Activated CD4-positive, alpha-beta T cell treated with anti-CD3 and anti-CD28 coated beads, Interleukin-2, amount 50 U/mL, for 1 hour (primary cell): Measurements from ENCODE around the gene ARAP2.

Source experiments
- DNase-seq: peaks from one replicate; pipeline ENCODE4 v3.0.0-alpha.2; 2020

The ARAP2 gene, protein sequence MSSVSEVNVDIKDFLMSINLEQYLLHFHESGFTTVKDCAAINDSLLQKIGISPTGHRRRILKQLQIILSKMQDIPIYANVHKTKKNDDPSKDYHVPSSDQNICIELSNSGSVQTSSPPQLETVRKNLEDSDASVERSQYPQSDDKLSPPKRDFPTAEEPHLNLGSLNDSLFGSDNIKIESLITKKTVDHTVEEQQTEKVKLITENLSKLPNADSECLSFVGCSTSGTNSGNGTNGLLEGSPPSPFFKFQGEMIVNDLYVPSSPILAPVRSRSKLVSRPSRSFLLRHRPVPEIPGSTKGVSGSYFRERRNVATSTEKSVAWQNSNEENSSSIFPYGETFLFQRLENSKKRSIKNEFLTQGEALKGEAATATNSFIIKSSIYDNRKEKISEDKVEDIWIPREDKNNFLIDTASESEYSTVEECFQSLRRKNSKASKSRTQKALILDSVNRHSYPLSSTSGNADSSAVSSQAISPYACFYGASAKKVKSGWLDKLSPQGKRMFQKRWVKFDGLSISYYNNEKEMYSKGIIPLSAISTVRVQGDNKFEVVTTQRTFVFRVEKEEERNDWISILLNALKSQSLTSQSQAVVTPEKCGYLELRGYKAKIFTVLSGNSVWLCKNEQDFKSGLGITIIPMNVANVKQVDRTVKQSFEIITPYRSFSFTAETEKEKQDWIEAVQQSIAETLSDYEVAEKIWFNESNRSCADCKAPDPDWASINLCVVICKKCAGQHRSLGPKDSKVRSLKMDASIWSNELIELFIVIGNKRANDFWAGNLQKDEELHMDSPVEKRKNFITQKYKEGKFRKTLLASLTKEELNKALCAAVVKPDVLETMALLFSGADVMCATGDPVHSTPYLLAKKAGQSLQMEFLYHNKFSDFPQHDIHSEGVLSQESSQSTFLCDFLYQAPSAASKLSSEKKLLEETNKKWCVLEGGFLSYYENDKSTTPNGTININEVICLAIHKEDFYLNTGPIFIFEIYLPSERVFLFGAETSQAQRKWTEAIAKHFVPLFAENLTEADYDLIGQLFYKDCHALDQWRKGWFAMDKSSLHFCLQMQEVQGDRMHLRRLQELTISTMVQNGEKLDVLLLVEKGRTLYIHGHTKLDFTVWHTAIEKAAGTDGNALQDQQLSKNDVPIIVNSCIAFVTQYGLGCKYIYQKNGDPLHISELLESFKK (N-terminal part only)

GRCh38 chr4:36244257-36245082 is at the start of gene ARAP2:
Gene ARAP2, minus strand, starts transcription at chr4:36244514. Its CDS starts 15,028 bp downstream, at chr4:36229486.
- DNase-seq, result peak; percentile 68

DNA sequence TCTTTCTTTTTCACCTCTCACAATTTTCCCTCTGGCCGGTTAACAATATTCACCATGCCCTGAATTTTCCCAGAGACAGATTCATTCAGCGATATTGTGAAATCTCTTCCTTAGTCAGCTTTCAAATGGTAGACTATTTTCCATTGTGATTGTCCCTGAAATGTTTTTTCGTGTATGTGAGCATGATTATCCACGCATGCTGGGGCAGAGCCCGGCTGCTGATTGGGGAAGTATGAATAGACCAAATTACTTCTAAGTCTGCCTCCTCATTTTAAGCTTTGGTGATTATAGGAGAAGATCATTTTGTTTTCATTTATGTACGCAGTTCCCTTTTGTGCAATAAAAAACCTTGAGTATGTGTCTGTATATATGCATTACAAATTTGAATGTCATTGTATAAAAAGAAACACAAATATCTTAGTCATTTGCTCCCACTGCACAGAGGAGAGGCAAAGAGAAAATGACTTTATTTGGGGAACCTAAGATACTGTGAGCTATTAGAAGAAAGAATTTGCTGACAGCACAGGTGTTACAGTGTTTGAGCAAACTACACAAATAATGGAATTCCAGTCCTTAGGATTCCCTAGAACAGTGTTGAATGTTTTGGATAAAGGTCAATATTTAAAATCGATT is 48.4 kb upstream of the ARAP2 start:
- no peak for DNase-seq

- no peak for DNase-seq
Observed at GRCh38 chr4:36290641-36291040, 46.3 kb upstream of the ARAP2 start.

DNA sequence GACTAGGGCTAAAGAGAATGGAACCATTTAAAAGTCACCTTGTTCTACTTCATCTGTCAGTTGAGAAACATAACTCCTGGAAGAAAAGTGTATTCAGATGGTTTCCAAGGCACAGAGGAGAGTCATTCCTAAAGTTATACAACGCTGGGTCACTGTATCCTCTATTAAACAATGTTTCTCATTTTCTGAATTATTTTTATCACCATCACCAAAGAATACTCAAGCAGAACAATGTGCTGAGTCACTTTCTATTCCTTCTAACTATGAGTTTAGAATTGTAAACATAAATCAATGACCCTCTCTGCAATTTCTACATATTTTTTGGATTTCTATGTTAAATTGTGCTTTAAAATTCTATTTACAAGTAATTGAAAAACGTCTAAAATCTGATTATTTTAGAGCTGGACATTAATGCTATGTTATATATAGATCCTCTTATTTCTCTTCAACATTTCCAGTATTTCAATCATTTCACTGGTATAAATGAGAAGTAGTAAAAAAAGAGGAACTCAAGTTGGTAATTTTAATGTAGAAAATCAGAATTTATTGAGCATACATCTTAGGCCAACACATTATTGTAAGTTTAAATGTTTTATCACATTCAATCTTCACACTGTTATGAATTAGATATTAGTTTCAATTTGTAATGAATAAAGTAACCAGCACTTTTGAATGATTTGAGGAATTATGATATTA is 44.6 kb upstream of the ARAP2 start:
- no peak for DNase-seq

GRCh38 chr4:36286481-36286871 is 42.2 kb upstream of the ARAP2 start:
- no peak for DNase-seq

GRCh38 chr4:36285784-36286480 is 41.6 kb upstream of the ARAP2 start:
- peak; percentile 24 for DNase-seq

- no peak for DNase-seq
Observed at GRCh38 chr4:36283912-36284465, 39.7 kb upstream of the ARAP2 start.

DNA sequence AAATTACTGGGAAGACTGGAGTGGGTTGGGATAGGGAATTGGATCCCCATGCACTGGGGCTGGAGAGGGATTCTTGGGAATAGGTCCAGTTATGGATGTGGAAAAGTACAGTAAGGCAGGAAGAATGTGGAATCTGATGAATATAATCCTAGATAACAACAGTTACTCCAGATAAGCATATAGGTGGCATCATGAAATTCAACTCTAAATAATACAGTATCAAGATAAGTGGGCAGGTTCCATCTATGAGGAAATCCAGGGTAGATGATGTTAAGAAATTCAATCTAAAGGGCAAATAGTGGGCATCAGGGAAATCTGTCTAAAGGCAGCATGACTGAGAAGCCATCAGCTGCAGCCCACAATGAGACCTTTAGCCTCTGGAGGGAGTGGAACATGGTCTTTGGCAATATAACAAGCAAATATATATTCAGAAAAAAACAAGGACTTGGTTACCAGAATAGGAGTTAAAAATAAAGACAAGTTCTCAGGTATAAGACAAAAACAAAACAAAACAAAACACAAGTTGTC is 38.3 kb upstream of the ARAP2 start:
- DNase-seq, result no peak

GRCh38 chr4:36281384-36282106 is 37.2 kb upstream of the ARAP2 start, which contains the start of gene DTHD1:
Gene DTHD1, plus strand, starts transcription at chr4:36281616. Its CDS starts 143 bp downstream, at chr4:36281759.
- DNase-seq, result no peak

- DNase-seq, result no peak
Observed at GRCh38 chr4:36280555-36280954, 36.2 kb upstream of the ARAP2 start.

- DNase-seq, result no peak
Observed at GRCh38 chr4:36278789-36279188, 34.5 kb upstream of the ARAP2 start.

DNA sequence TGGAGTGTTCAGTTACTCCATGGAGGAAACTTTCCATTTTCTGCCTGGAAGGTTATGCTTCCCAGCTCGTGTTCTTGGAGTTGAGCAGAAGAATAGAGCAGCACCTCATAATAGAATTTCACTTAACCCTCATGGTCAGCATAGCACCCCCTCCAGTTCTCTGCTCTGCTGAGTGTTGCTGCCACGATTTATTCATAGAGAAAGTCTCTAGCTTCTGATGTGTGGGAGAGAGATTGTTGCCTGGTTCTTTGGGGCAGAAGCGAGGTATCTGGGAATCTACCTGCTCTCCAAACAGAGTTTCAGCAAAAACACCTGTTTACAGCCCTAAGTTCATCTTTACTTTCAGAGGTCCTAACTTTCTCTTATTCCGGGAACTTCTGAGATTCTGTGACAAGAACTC is 33.2 kb upstream of the ARAP2 start:
- no peak for DNase-seq

- DNase-seq, result no peak
Observed at GRCh38 chr4:36274158-36274557, 29.8 kb upstream of the ARAP2 start.

DNA sequence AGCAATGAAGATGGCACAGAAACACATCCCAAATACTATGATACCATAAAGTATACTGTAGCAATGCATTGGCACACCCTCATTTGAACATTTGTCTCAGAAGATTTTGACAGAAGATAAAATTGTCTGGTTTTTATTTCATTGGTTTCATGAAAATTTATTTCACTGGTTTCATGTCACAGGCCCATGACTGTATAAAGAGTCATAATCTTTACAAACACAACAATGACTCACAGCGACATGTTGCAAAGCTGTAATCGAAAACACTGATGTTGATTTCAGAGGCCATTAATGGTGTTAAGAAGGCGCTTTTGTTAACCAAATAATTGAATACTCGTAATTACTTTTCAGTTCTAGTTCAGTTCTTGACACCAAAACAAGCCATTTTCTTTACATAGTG is 29.0 kb upstream of the ARAP2 start:
- no peak for DNase-seq

DNA sequence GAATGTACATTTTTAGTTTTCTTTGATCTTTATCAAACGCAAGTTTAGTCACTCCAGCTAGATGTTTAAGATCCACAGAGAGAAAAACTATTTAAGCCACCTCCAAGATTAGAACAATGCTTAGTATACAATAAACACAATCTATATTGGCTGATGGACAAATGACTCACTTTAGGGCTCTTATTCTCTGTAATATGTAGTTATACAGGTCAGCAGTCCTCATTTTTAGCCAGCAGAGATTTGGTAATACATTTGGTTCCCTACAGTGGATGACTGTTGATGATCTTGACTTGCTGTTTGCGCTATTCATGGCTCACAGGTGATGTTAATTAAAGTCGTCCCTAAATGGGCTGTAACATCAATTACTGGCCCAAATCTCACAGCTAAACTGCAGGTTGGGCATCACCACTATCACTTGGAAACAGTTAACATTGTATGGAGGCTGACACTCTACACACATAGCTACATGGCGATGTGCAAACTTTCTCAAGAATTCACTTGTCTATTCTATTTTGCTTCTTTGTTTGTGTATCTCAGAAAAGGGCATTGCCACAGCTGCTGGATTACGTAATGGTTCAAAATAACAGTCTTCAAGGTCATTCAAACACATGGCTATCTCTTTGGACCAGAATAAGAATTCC is 25.3 kb upstream of the ARAP2 start:
- DNase-seq, result no peak

DNA sequence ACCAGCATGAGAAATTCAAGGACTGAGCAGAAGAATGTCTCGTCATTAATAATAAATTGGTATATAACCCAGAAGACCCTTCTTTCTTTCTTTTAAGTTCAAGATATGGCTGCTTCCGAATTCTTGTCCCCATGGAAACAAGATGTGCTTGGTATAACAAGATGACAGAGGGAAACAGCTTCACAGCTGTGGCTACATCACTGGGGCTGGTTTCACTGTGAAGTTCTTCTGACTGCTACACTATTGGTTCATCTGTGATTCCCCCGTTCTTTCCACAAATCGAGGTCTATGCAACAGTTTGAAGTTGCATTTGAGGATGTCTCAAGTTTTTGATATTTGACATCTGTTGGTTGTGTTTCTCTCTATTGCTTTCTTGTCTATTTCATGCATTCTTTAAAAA is 24.8 kb upstream of the ARAP2 start:
- peak; percentile 11 for DNase-seq

DNA sequence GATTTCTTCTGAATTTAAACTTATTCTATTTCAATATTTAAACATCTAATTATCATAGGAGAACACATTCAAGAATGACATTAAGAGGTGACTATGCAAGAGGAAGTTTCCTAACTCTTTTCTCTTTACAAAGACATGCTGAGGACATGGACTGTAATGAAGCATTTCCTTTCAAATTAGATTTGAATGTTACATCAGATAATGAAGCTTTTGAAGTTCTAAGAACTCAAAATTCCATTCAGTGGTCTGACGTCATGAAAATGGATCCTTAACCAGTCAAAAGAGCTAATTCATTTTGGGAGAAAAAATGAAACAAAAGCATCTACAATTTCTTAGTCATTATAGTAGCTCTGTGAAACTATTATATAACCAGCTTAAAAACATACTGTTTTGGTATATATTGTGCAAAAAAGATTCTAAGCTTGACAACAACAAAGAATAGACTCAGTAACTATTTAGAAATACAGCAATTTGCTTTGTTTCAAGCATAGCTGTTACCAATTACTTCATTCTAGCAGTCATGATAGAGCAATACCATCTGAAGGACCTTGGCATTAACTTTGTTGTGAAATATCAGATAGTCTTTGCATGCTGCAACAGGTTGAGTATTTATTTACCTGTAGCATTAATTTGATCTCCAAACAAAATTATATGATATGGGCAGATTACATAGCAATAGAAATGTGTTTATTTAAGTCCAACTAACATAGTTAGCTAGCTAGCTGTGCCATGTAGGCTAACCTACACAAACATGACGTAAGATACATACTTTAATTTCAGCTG is 23.4 kb upstream of the ARAP2 start:
- no peak for DNase-seq
